Measurements from ENCODE around the gene SH3PXD2A.
"Not testable (repeated sequence)": the region's sequence is repeated elsewhere in the genome, so short reads cannot be mapped to it uniquely, and the experiment has no call there.

Gene SH3PXD2A

GRCh38 chr10:103613616-103614015, 241.8 kb downstream of the SH3PXD2A start:
- no peak for DNase-seq

GRCh38 chr10:103612462-103613365, 242.7 kb downstream of the SH3PXD2A start:
- no peak for DNase-seq

GRCh38 chr10:103610921-103611511, 244.4 kb downstream of the SH3PXD2A start:
- DNase-seq: no peak

GRCh38 chr10:103610083-103610472, 245.3 kb downstream of the SH3PXD2A start:
- DNase-seq: no peak

GRCh38 chr10:103609231-103610082, 245.9 kb downstream of the SH3PXD2A start:
- DNase-seq: no peak

- not testable (repeated sequence) for DNase-seq
These were observed 247.3 kb downstream of the SH3PXD2A start for GRCh38 chr10:103608056-103608455.

GRCh38 chr10:103607051-103607450, 248.3 kb downstream of the SH3PXD2A start:
- not testable (repeated sequence) for DNase-seq

- not testable (repeated sequence) for DNase-seq
These were observed 249.3 kb downstream of the SH3PXD2A start for GRCh38 chr10:103606097-103606438.

- DNase-seq: peak; percentile 25
These were observed 249.8 kb downstream of the SH3PXD2A start for GRCh38 chr10:103605359-103606096.

GRCh38 chr10:103603382-103603781, 252.0 kb downstream of the SH3PXD2A start:
- DNase-seq: no peak

GRCh38 chr10:103602852-103603155, 252.6 kb downstream of the SH3PXD2A start:
- DNase-seq: no peak

GRCh38 chr10:103602028-103602851, 253.1 kb downstream of the SH3PXD2A start:
- no peak for DNase-seq

- DNase-seq: no peak
These were observed 254.3 kb downstream of the SH3PXD2A start for GRCh38 chr10:103600956-103601569.

GRCh38 chr10:103600325-103600724, 255.1 kb downstream of the SH3PXD2A start:
- DNase-seq: no peak

GRCh38 chr10:103599907-103600306, 255.5 kb downstream of the SH3PXD2A start:
- DNase-seq: no peak

GRCh38 chr10:103599211-103599610, 256.2 kb downstream of the SH3PXD2A start:
- DNase-seq: no peak

- DNase-seq: no peak
These were observed 256.7 kb downstream of the SH3PXD2A start for GRCh38 chr10:103598654-103599115.

- no peak for DNase-seq
These were observed 258.4 kb downstream of the SH3PXD2A start for GRCh38 chr10:103597003-103597402.

- no peak for DNase-seq
These were observed 259.2 kb downstream of the SH3PXD2A start for GRCh38 chr10:103595933-103596726.

GRCh38 chr10:103593022-103593570, 262.3 kb downstream of the SH3PXD2A start:
- DNase-seq: no peak
